Transverse colon (tissue), 4 donors: ENCODE results near the gene PODNL1.

Experiments
- CTCF ChIP-seq, 5 experiments: fragments of 200-600 bp in 3 of 5; fragments of 450-650 bp in 2 of 5; sonication (generic) in 3 of 5; IDR thresholded peaks; 1 replicate in 2 of 5; 2 replicates in 3 of 5; pipeline ENCODE4 v1.5.1; 2016 to 2017; ENCODE audit warnings: antibody characterized with exemption in 5 of 5, inconsistent platforms in 3 of 5, mild to moderate bottlenecking in 2 of 5, moderate library complexity in 1 of 5
- EP300 ChIP-seq: sonication (generic); formaldehyde crosslinking; IDR thresholded peaks from one replicate; pipeline ENCODE4 v1.6.1; 2017; ENCODE audit warnings: antibody characterized with exemption, low read depth
- POLR2A ChIP-seq: fragments of 450-650 bp; IDR thresholded peaks from one replicate; pipeline ENCODE4 v1.6.1; 2016; ENCODE audit warnings: antibody characterized with exemption, mild to moderate bottlenecking, moderate library complexity
- POLR2AphosphoS5 ChIP-seq, 3 donors: sonication (generic); formaldehyde crosslinking; IDR thresholded peaks; one replicate each; pipeline ENCODE4 v1.6.1; 2016; ENCODE audit warnings: antibody characterized with exemption in 3 of 3

- TF ChIP-seq CTCF (IDR thresholded peaks at IDR 0.05) = no peak
- TF ChIP-seq POLR2AphosphoS5 (IDR thresholded peaks at IDR 0.05) = no peak
- no peak for TF ChIP-seq POLR2A
- no peak for TF ChIP-seq EP300
Measured at GRCh38 chr19:13890136-13890535, 48.1 kb downstream of the PODNL1 start.
